Neuron (in vitro differentiated cells): ENCODE measurements around the gene PCDHGB6.
"Not testable (repeated sequence)": the region's sequence is repeated elsewhere in the genome, so short reads cannot be mapped to it uniquely, and the experiment has no call there.

Experiments
- H2AFZ ChIP-seq: one replicate; pipeline ENCODE4 v1.6.1; 2013; ENCODE audit warnings: low read depth, mild to moderate bottlenecking, inconsistent platforms, low read length, moderate library complexity
- H3K27me3 ChIP-seq: one replicate; pipeline ENCODE4 v1.6.1; 2013; ENCODE audit warnings: low read length; ENCODE audit not compliant: insufficient read depth
- H3K36me3 ChIP-seq: one replicate; pipeline ENCODE4 v1.6.1; 2013; ENCODE audit warnings: low read length; ENCODE audit not compliant: insufficient read depth
- H3K4me1 ChIP-seq: one replicate; pipeline ENCODE4 v1.6.1; 2013; ENCODE audit warnings: low read length; ENCODE audit not compliant: insufficient read depth
- H3K4me3 ChIP-seq: 2 replicates; pipeline ENCODE4 v1.5.1; 2013; ENCODE audit warnings: mild to moderate bottlenecking, low read length, moderate library complexity
- H3K9me3 ChIP-seq: one replicate; pipeline ENCODE4 v1.6.1; 2013; ENCODE audit warnings: low read length

The PCDHGB6 gene

GRCh38 chr5:141407790-141408505 lies at the start of gene PCDHGB6:
Gene PCDHGB6 (plus strand): TSS chr5:141408021. CDS start chr5:141408203, 182 bp downstream.
- H3K27me3 ChIP-seq, H3K36me3 ChIP-seq, H2AFZ ChIP-seq, H3K4me1 ChIP-seq: not testable (repeated sequence)
- H3K4me3 ChIP-seq = peak within 1 kb of the TSS; percentile 43
- H3K9me3 ChIP-seq = peaks cover 44% of the 10 kb centered on the region

DNA sequence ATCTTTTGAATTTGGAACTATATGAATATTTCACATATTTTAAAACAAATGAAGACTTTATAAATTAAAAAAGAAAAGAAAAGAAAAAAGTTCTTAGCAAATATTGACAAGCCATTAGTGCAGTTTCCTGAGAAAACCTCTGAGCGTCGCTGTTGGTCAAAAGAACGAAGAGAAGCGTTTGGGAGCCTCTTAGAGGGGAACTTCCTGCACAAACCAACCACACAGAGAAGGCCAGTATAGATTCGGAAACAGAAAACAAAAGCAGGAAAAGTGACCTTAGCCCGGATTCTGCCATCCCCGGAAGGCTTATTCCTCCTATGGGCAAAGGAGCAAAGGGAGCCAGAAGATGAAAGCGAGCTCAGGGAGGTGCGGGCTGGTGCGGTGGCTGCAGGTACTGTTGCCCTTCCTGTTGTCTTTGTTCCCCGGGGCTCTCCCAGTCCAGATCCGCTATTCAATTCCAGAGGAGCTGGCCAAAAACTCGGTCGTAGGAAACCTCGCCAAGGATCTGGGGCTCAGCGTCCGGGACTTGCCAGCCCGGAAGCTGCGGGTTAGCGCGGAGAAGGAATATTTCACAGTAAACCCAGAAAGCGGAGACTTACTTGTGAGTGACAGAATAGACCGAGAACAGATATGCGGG lies 47.9 kb upstream of the PCDHGB6 start, which contains the start of gene PCDHGB2:
Gene PCDHGB2 (plus strand): TSS at position 205 of the 637 bp plus-strand sequence. CDS start 142 bp downstream, at position 347.
- peaks cover 47% of the 10 kb centered on the region for H3K9me3 ChIP-seq

GRCh38 chr5:141360685-141361084 lies 47.1 kb upstream of the PCDHGB6 start:
- Histone ChIP-seq H2AFZ (no peak overlapping the region), H3K9me3 (peaks cover 47% of the 10 kb centered on the region), H3K27me3 (no peaks in the 10 kb centered on the region), H3K4me1 (no peaks in the 10 kb centered on the region), H3K36me3 (no peaks in the 10 kb centered on the region), H3K4me3 (no peak overlapping the region)

More for the DNA sequence above, 47.9 kb upstream of the PCDHGB6 start, which contains the start of gene PCDHGB2:
- H2AFZ ChIP-seq = no peak within 1 kb of the TSS
- no peaks in the 10 kb centered on the region for H3K36me3 ChIP-seq
- no peak within 1 kb of the TSS for H3K4me3 ChIP-seq
- H3K27me3 ChIP-seq = no peaks in the 10 kb centered on the region
- no peaks in the 10 kb centered on the region for H3K4me1 ChIP-seq

GRCh38 chr5:141362719-141363118 lies 45.1 kb upstream of the PCDHGB6 start:
- H3K4me3 ChIP-seq = no peak overlapping the region
- H3K4me1 ChIP-seq = no peaks in the 10 kb centered on the region
- no peaks in the 10 kb centered on the region for H3K27me3 ChIP-seq
- no peak overlapping the region for H2AFZ ChIP-seq
- peaks cover 43% of the 10 kb centered on the region for H3K9me3 ChIP-seq
- no peaks in the 10 kb centered on the region for H3K36me3 ChIP-seq

DNA sequence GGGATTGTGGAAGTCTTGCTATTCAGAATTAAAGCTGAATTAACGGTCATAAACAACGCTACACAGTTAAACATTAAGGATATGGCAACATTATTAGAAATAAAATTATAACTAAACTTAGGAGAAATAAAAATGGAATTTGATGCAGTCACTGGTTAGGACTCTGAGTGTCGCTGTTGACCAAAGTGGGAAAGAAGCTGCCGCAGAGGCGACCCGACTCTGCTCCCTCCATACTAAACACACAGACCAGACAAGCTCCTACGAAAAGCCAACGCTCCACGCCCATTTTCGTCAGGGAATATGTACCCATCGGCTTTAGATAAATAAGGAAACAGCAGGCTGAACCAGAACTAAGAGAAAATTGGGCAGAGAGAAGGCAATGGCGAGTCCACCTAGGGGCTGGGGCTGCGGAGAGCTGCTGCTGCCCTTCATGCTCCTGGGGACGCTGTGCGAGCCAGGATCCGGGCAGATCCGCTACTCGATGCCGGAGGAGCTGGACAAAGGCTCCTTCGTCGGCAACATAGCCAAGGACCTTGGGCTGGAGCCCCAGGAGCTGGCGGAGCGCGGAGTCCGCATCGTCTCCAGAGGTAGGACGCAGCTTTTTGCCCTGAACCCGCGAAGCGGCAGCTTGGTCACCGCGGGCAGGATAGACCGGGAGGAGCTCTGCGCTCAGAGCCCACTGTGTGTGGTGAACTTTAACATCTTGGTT lies 43.7 kb upstream of the PCDHGB6 start, which contains the start of gene PCDHGA5:
Gene PCDHGA5 (plus strand): TSS at position 211 of the 709 bp plus-strand sequence. CDS start 169 bp downstream, at position 380.
- peaks cover 40% of the 10 kb centered on the region for H3K9me3 ChIP-seq
- no peaks in the 10 kb centered on the region for H3K27me3 ChIP-seq
- H3K4me1 ChIP-seq = no peaks in the 10 kb centered on the region
- no peak within 1 kb of the TSS for H2AFZ ChIP-seq
- no peak within 1 kb of the TSS for H3K4me3 ChIP-seq
- H3K36me3 ChIP-seq = no peaks in the 10 kb centered on the region

GRCh38 chr5:141366016-141366896 lies 41.6 kb upstream of the PCDHGB6 start:
- Histone ChIP-seq H2AFZ (no peak overlapping the region), H3K36me3 (no peaks in the 10 kb centered on the region), H3K9me3 (peaks cover 33% of the 10 kb centered on the region), H3K27me3 (no peaks in the 10 kb centered on the region), H3K4me3 (no peak overlapping the region), H3K4me1 (no peaks in the 10 kb centered on the region)

GRCh38 chr5:141369994-141370848 lies 37.6 kb upstream of the PCDHGB6 start, which contains the start of gene PCDHGB3:
Gene PCDHGB3 (plus strand): TSS chr5:141370242. CDS start chr5:141370395, 153 bp downstream.
- Histone ChIP-seq H3K9me3 (peaks cover 42% of the 10 kb centered on the region), H3K36me3 (no peaks in the 10 kb centered on the region), H2AFZ (no peak within 1 kb of the TSS), H3K4me1 (no peaks in the 10 kb centered on the region), H3K4me3 (no peak within 1 kb of the TSS), H3K27me3 (no peaks in the 10 kb centered on the region)

GRCh38 chr5:141371572-141372475 lies 36.0 kb upstream of the PCDHGB6 start:
- Histone ChIP-seq H3K27me3 (no peaks in the 10 kb centered on the region), H3K36me3 (no peaks in the 10 kb centered on the region), H2AFZ (no peak overlapping the region), H3K9me3 (peaks cover 31% of the 10 kb centered on the region), H3K4me1 (no peaks in the 10 kb centered on the region), H3K4me3 (no peak overlapping the region)

- H3K4me1 ChIP-seq = no peaks in the 10 kb centered on the region
- H3K27me3 ChIP-seq = no peaks in the 10 kb centered on the region
- H3K4me3 ChIP-seq = no peak within 1 kb of the TSS
- H3K9me3 ChIP-seq = peaks cover 31% of the 10 kb centered on the region
- H3K36me3 ChIP-seq = no peaks in the 10 kb centered on the region
- no peak within 1 kb of the TSS for H2AFZ ChIP-seq
These were observed 34.0 kb upstream of the PCDHGB6 start, which contains the start of gene PCDHGA6 for GRCh38 chr5:141373673-141374317. Gene PCDHGA6 (plus strand): TSS chr5:141373891. CDS start chr5:141374084, 193 bp downstream.

DNA sequence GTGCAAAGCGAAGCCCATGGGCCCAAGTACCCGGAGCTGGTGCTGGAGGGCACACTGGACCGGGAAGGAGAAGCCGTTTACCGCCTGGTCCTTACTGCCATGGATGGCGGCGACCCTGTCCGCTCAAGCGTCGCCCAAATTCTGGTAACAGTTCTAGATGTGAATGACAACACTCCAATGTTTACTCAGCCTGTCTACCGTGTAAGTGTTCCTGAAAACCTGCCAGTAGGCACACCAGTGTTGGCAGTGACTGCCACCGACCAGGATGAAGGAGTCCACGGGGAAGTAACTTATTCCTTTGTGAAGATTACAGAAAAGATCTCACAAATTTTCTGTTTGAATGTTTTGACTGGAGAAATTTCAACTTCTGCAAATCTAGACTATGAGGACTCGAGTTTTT lies 33.2 kb upstream of the PCDHGB6 start:
- Histone ChIP-seq H2AFZ (no peak overlapping the region), H3K36me3 (no peaks in the 10 kb centered on the region), H3K4me3 (no peak overlapping the region), H3K27me3 (no peaks in the 10 kb centered on the region), H3K9me3 (peaks cover 31% of the 10 kb centered on the region), H3K4me1 (no peaks in the 10 kb centered on the region)
